H1 (cell line): ENCODE data around the gene MSS51. TPM values are rescaled to one million over a fixed set of nuclear protein-coding genes. Genes with fewer than 3 reads are reported as not detected.

Source experiments
- CTCF ChIA-PET: fragments of 300-600 bp; sonication (Branson Sonifier 250); formaldehyde crosslinking; loops from one replicate; lab custom pipeline; 2021; ENCODE audit not compliant: partially characterized antibody; lab: Charles Lee
- POLR2A ChIA-PET: fragments of 300-600 bp; sonication (Branson Sonifier 250); formaldehyde crosslinking; loops from one replicate; lab custom pipeline; 2021; ENCODE audit warnings: inconsistent platforms; ENCODE audit not compliant: partially characterized antibody; lab: Charles Lee
- DNase-seq, 2 experiments: peaks; one replicate each; pipeline versions ENCODE4 v3.0.0 to v3.0.0-alpha.2; 2010 to 2022; ENCODE audit warnings: low spot score in 2 of 2, low read depth in 1 of 2, mixed read lengths in 1 of 2
- FAIRE-seq: peaks from 2 replicates; lab custom pipeline; 2011; peaks lifted over from hg19 to GRCh38; lab: Jason Lieb, UNC
- H2AFZ ChIP-seq: 2 replicates; pipeline ENCODE4 v1.8.1; 2012; ENCODE audit warnings: low read length, inconsistent platforms
- H2AK5ac ChIP-seq: 2 replicates; pipeline ENCODE4 v1.6.1; 2013; ENCODE audit warnings: low read depth, low read length
- H2BK120ac ChIP-seq: replicated peaks from 2 replicates; pipeline ENCODE3; 2013; ENCODE audit warnings: low read depth, low read length, inconsistent platforms
- H2BK12ac ChIP-seq: 2 replicates; pipeline ENCODE4 v1.6.1; 2013; ENCODE audit warnings: low read depth, low read length
- H2BK15ac ChIP-seq: 2 replicates; pipeline ENCODE4 v1.6.1; 2013; ENCODE audit warnings: low read length
- H2BK20ac ChIP-seq: 2 replicates; pipeline ENCODE4 v1.6.1; 2013; ENCODE audit warnings: low read length
- H2BK5ac ChIP-seq: 2 replicates; pipeline ENCODE4 v1.6.1; 2013; ENCODE audit warnings: low read depth, low read length
- H3K14ac ChIP-seq: 2 replicates; pipeline ENCODE4 v1.6.1; 2013; ENCODE audit warnings: inconsistent platforms; ENCODE audit not compliant: insufficient read length
- H3K18ac ChIP-seq: 2 replicates; pipeline ENCODE4 v1.6.1; 2013; ENCODE audit warnings: low read length; ENCODE audit errors: extremely low read depth
- H3K23ac ChIP-seq: 2 replicates; pipeline ENCODE4 v1.6.1; 2013; ENCODE audit warnings: inconsistent platforms; ENCODE audit not compliant: insufficient read length
- H3K23me2 ChIP-seq: 2 replicates; pipeline ENCODE4 v1.6.1; 2013; ENCODE audit warnings: low read depth, low read length
- H3K27ac ChIP-seq: 2 replicates; pipeline ENCODE4 v1.6.1; 2011; ENCODE audit warnings: low read depth, low read length, inconsistent platforms
- H3K27me3 ChIP-seq, 4 experiments: replicated peaks in 1 of 4; 1 replicate in 1 of 4; 2 replicates in 3 of 4; pipeline versions ENCODE4 v1.6.1 to v1.8.1; 2011 to 2013; ENCODE audit warnings: low read length in 3 of 4, mild to moderate bottlenecking in 3 of 4, inconsistent platforms in 2 of 4, mixed read lengths in 2 of 4, moderate library complexity in 1 of 4; ENCODE audit not compliant: control insufficient read depth in 3 of 4, insufficient read depth in 3 of 4; ENCODE audit errors: extremely low read depth in 1 of 4
- H3K36me3 ChIP-seq, 4 experiments: 2 replicates each; pipeline versions ENCODE4 v1.6.1 to v1.8.1; 2011 to 2013; ENCODE audit warnings: mild to moderate bottlenecking in 4 of 4, low read length in 3 of 4, moderate library complexity in 2 of 4, control low read depth in 1 of 4, inconsistent platforms in 1 of 4; ENCODE audit not compliant: insufficient read depth in 4 of 4, control insufficient read depth in 2 of 4
- H3K4ac ChIP-seq: replicated peaks from 2 replicates; pipeline ENCODE3; 2013; ENCODE audit warnings: low read length, low read depth, mixed read lengths, inconsistent platforms; ENCODE audit not compliant: insufficient read length
- H3K4me1 ChIP-seq, 4 experiments: replicated peaks in 1 of 4; 1 replicate in 1 of 4; 2 replicates in 3 of 4; pipeline versions ENCODE4 v1.6.1 to v1.8.1; 2011 to 2013; ENCODE audit warnings: low read length in 3 of 4, inconsistent platforms in 2 of 4, mixed read lengths in 1 of 4; ENCODE audit not compliant: insufficient read depth in 4 of 4, control insufficient read depth in 3 of 4
- H3K4me2 ChIP-seq, 2 experiments: 2 replicates each; pipeline versions ENCODE4 v1.6.1 to v1.8.1; 2011 to 2013; ENCODE audit warnings: low read depth in 2 of 2, low read length in 2 of 2, control low read depth in 1 of 2, inconsistent platforms in 1 of 2, mild to moderate bottlenecking in 1 of 2; ENCODE audit not compliant: insufficient read depth in 1 of 2
- H3K4me3 ChIP-seq, 4 experiments: fragments of 200-600, 300-600 bp in 1 of 4; sonication (generic), shearing (Covaris generic), sonication (Bioruptor Twin) in 1 of 4; 2 replicates each; pipeline versions ENCODE4 v1.5.1 to v1.8.1; 2011 to 2016; ENCODE audit warnings: low read length in 4 of 4, low read depth in 3 of 4, control low read depth in 2 of 4, inconsistent platforms in 2 of 4, mild to moderate bottlenecking in 2 of 4, mixed read lengths in 1 of 4, moderate library complexity in 1 of 4; ENCODE audit not compliant: insufficient read depth in 2 of 4; ENCODE audit errors: extremely low read depth in 1 of 4
- H3K56ac ChIP-seq: replicated peaks from 2 replicates; pipeline ENCODE3; 2013; ENCODE audit warnings: low read depth, mild to moderate bottlenecking, mixed read lengths, low read length, inconsistent platforms; ENCODE audit not compliant: insufficient read length
- H3K79me1 ChIP-seq: 2 replicates; pipeline ENCODE4 v1.6.1; 2013; ENCODE audit warnings: low read depth, low read length, control low read depth
- H3K79me2 ChIP-seq, 2 experiments: 2 replicates each; pipeline versions ENCODE4 v1.6.1 to v1.8.1; 2012 to 2013; ENCODE audit warnings: low read length in 2 of 2, mild to moderate bottlenecking in 2 of 2, inconsistent platforms in 1 of 2; ENCODE audit not compliant: insufficient read depth in 2 of 2, control insufficient read depth in 1 of 2
- H3K9ac ChIP-seq, 4 experiments: replicated peaks in 1 of 4; 1 replicate in 1 of 4; 2 replicates in 3 of 4; pipeline versions ENCODE4 v1.6.1 to v1.8.1; 2011 to 2013; ENCODE audit warnings: low read depth in 3 of 4, low read length in 3 of 4, control low read depth in 2 of 4, mild to moderate bottlenecking in 2 of 4, moderate library complexity in 2 of 4, inconsistent platforms in 1 of 4; ENCODE audit errors: extremely low read depth in 1 of 4
- H3K9me3 ChIP-seq, 2 experiments: 2 replicates each; pipeline versions ENCODE4 v1.6.1 to v1.8.1; 2012 to 2013; ENCODE audit warnings: mild to moderate bottlenecking in 2 of 2, moderate library complexity in 2 of 2, control low read depth in 1 of 2, inconsistent platforms in 1 of 2, low read depth in 1 of 2, low read length in 1 of 2, mixed read lengths in 1 of 2; ENCODE audit not compliant: insufficient read depth in 2 of 2
- H4K20me1 ChIP-seq, 2 experiments: replicated peaks in 1 of 2; 2 replicates each; pipeline versions ENCODE3 to v1.8.1; 2011 to 2013; ENCODE audit warnings: inconsistent platforms in 2 of 2, low read length in 2 of 2, mild to moderate bottlenecking in 1 of 2; ENCODE audit not compliant: insufficient read depth in 2 of 2, control insufficient read depth in 1 of 2
- H4K5ac ChIP-seq: 2 replicates; pipeline ENCODE4 v1.6.1; 2013; ENCODE audit warnings: low read length, low read depth, mixed read lengths, inconsistent platforms; ENCODE audit not compliant: insufficient read length
- H4K8ac ChIP-seq: 2 replicates; pipeline ENCODE4 v1.8.0; 2013; ENCODE audit warnings: mild to moderate bottlenecking, moderate library complexity, low read length, inconsistent platforms; ENCODE audit not compliant: insufficient read depth; ENCODE audit errors: extremely low read depth
- H4K91ac ChIP-seq: replicated peaks from 2 replicates; pipeline ENCODE3; 2013; ENCODE audit warnings: low read length, mixed read lengths, inconsistent platforms; ENCODE audit not compliant: insufficient read length
- ASH2L ChIP-seq: fragments of 200-600, 300-600 bp; sonication (generic); IDR thresholded peaks from one replicate; pipeline ENCODE4 v1.7.1; 2017; ENCODE audit warnings: low read length
- CHD2 ChIP-seq: IDR thresholded peaks from 2 replicates; pipeline ENCODE4 v1.6.1; 2012; ENCODE audit warnings: low read length, improper control_type of control experiment
- JUN ChIP-seq: IDR thresholded peaks from 2 replicates; pipeline ENCODE4 v1.6.1; 2011; ENCODE audit warnings: low read depth, mild to moderate bottlenecking, improper control_type of control experiment, low read length
- SP2 ChIP-seq: IDR thresholded peaks from 2 replicates; pipeline ENCODE4 v1.6.1; 2012; ENCODE audit warnings: mild to moderate bottlenecking, low read length, inconsistent platforms
- WGBS, 2 experiments: shearing (Covaris generic) in 1 of 2; methylation state at CpG; one replicate each; pipeline versions ENCODE4 v1.1.6 to v1.1.7; 2013 to 2015; ENCODE audit warnings: low lambda C conversion rate in 2 of 2, mixed read lengths in 2 of 2, inconsistent platforms in 1 of 2, low coverage in 1 of 2, missing lambda C conversion rate in 1 of 2; ENCODE audit not compliant: insufficient replicate concordance in 2 of 2, insufficient coverage in 1 of 2, insufficient read length in 1 of 2; ENCODE audit errors: extremely low coverage in 1 of 2, missing lambda C conversion rate in 1 of 2; 5-methylcytosine and 5-hydroxymethylcytosine counted together
- polyA plus RNA-seq, 7 experiments: library from polyadenylated mRNA; depleted of rRNA in 3 of 7; stranded (reverse) in 5 of 7; unstranded in 2 of 7; fragments of >200 nt in 5 of 7; fragments of 200-250 nt in 2 of 7; gene quantifications; 1 replicate in 5 of 7; 2 replicates in 1 of 7; 4 replicates in 1 of 7; pipeline versions ENCODE4 v1.2.1 to v1.2.3, GENCODE V29; 2011 to 2013; ENCODE audit warnings: missing spikeins in 2 of 7, mixed read lengths in 2 of 7
- total RNA-seq: library from RNA; stranded (reverse); fragmentation: NEBNext Ultra II Directional; extraction: Animal tissue kit (Norgen Biotek cat#: 25700); gene quantifications from 2 replicates; pipeline ENCODE4 v1.2.1, GENCODE V29; 2021
- TF ChIP-seq, protein P1 (sequence below): IDR thresholded peaks from 2 replicates; pipeline ENCODE4 v1.6.1; 2012; ENCODE audit warnings: low read length, inconsistent platforms

Gene MSS51
- total and polyA plus RNA-seq, 2 of the 8 experiments (the other 6 are each of a cell fraction or from before 2014, with no cell fraction given), result 1.5 to 1.7 TPM

DNA sequence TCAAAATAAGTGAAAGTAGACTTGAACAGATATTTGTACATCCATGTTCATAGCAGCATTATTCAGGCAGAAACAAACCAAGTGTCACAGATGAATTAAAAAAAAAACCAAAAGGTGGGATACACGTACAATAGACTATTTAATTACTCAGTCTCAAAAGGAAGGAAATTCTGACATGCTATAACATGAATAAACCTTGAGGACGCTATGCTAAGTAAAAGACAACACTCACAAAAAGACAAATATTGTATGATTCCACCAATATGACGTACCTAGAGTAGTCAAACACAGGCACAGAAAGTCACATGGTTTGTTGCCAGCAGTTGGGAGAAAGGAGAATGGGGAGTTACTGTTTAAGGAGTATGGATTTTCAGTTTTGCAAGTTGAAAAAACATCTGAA, 56.7 kb downstream of the MSS51 start:
- H2BK20ac ChIP-seq, result no peak overlapping the region
- H3K4me3 ChIP-seq, result no peak overlapping the region
- no peak overlapping the region for H3K4me2 ChIP-seq
- H4K8ac ChIP-seq, result no peak overlapping the region
- no peak overlapping the region for H3K14ac ChIP-seq
- H2AK5ac ChIP-seq, result no peak overlapping the region
- no peak overlapping the region for H3K9ac ChIP-seq
- no peaks in the 10 kb centered on the region for H3K27me3 ChIP-seq
- POLR2A ChIA-PET, result no interaction called here
- no peaks in the 10 kb centered on the region for H3K9me3 ChIP-seq
- H3K23me2 ChIP-seq, result no peaks in the 10 kb centered on the region
- H3K27ac ChIP-seq, result no peak overlapping the region
- no peak overlapping the region for H2AFZ ChIP-seq
- no peak overlapping the region for H2BK15ac ChIP-seq
- peaks cover 6 to 35% (median 23%) of the 10 kb centered on the region in 4 experiments for H3K36me3 ChIP-seq
- H3K79me2 ChIP-seq, result no peaks in the 10 kb centered on the region
- H4K5ac ChIP-seq, result no peak overlapping the region
- no peak for DNase-seq
- no peak overlapping the region for H3K23ac ChIP-seq
- H3K79me1 ChIP-seq, result no peaks in the 10 kb centered on the region
- no peak overlapping the region for H4K91ac ChIP-seq
- H3K56ac ChIP-seq, result no peak overlapping the region
- CTCF ChIA-PET, result no interaction called here
- H3K18ac ChIP-seq, result no peak overlapping the region
- no peak overlapping the region for H2BK12ac ChIP-seq
- no peak for FAIRE-seq
- H3K4me1 ChIP-seq, result no peaks in the 10 kb centered on the region
- 85% methylated on average over 3 of the region's 3 CpGs; no CpG with 5 or more reads in 1 of the 2 experiments for WGBS, 2 experiments
- no peak overlapping the region for H2BK120ac ChIP-seq
- H2BK5ac ChIP-seq, result no peak overlapping the region
- no peaks in the 10 kb centered on the region for H4K20me1 ChIP-seq
- no peak overlapping the region for H3K4ac ChIP-seq
- TF ChIP-seq, protein P1, sequence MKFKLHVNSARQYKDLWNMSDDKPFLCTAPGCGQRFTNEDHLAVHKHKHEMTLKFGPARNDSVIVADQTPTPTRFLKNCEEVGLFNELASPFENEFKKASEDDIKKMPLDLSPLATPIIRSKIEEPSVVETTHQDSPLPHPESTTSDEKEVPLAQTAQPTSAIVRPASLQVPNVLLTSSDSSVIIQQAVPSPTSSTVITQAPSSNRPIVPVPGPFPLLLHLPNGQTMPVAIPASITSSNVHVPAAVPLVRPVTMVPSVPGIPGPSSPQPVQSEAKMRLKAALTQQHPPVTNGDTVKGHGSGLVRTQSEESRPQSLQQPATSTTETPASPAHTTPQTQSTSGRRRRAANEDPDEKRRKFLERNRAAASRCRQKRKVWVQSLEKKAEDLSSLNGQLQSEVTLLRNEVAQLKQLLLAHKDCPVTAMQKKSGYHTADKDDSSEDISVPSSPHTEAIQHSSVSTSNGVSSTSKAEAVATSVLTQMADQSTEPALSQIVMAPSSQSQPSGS, result no peak
- no peak for TF ChIP-seq SP2
- TF ChIP-seq JUN, result no peak
- no peak for TF ChIP-seq CHD2
- TF ChIP-seq ASH2L, result no peak
